ENCODE data around the gene GRIN2A.

DNA sequence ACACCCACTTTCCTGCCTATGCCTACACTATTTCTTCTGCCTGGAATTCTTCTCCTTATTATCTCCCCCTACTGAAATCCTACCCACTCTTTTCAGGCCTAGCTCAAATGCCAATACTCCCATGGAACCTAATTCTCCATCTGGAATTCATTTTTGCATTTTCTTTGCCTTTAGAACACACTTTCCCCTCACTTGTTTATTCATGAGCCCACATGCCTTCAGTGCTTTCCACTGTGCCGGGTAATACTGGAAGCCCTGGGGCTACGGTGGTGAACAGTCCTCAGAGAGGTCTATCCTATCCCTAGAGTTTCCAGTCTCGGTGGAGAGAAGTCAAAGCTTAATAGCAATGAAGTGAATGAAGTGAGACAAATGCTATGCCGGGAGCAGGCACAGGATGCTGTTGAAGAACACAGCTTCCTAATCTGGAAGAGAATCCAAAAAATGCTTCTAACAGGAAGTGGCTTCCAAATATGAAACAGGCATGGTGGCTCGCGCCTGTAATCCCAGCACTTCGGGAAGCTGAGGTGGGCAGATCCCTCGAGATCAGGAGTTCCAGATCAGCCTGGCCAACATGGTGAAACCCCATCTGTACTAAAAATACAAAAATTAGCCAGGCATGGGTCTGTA, 322.4 kb downstream of the GRIN2A start:
- TF ChIP-seq, protein P1, sequence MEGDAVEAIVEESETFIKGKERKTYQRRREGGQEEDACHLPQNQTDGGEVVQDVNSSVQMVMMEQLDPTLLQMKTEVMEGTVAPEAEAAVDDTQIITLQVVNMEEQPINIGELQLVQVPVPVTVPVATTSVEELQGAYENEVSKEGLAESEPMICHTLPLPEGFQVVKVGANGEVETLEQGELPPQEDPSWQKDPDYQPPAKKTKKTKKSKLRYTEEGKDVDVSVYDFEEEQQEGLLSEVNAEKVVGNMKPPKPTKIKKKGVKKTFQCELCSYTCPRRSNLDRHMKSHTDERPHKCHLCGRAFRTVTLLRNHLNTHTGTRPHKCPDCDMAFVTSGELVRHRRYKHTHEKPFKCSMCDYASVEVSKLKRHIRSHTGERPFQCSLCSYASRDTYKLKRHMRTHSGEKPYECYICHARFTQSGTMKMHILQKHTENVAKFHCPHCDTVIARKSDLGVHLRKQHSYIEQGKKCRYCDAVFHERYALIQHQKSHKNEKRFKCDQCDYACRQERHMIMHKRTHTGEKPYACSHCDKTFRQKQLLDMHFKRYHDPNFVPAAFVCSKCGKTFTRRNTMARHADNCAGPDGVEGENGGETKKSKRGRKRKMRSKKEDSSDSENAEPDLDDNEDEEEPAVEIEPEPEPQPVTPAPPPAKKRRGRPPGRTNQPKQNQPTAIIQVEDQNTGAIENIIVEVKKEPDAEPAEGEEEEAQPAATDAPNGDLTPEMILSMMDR (IDR thresholded peaks at IDR 0.05), result no peak
- TF ChIP-seq POLR2AphosphoS5 (IDR thresholded peaks at IDR 0.05) (no peak), POLR2A (IDR thresholded peaks at IDR 0.05) (no peak)

All from gastroesophageal sphincter (tissue), 3 donors.